ENCODE measurements around the gene CDKN3.

DNA sequence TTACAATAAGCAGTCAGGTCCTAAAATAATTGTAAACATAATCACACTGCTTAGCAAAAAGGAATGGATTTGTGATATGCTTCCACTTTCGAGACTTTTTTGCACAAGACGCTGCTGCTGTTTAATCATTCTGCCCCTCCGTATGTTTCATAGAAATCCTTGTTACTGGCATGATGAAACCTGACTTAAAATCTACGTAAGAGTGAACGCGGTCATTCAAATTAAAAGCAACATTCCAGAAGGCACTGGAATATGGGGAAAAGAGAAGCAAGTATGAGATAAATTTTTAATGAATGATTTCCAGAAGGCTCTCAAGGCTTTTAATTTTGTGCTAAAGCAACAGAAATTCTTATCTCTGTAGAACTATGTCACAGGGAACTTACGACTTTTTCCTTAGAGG lies 43.2 kb downstream of the CDKN3 start:
- no peak for TF ChIP-seq TCF7L2 (IDR thresholded peaks at IDR 0.05; ENCODE audit: borderline replicate concordance, extremely low read depth, insufficient read depth, insufficient read length)
- TF ChIP-seq, protein P1, sequence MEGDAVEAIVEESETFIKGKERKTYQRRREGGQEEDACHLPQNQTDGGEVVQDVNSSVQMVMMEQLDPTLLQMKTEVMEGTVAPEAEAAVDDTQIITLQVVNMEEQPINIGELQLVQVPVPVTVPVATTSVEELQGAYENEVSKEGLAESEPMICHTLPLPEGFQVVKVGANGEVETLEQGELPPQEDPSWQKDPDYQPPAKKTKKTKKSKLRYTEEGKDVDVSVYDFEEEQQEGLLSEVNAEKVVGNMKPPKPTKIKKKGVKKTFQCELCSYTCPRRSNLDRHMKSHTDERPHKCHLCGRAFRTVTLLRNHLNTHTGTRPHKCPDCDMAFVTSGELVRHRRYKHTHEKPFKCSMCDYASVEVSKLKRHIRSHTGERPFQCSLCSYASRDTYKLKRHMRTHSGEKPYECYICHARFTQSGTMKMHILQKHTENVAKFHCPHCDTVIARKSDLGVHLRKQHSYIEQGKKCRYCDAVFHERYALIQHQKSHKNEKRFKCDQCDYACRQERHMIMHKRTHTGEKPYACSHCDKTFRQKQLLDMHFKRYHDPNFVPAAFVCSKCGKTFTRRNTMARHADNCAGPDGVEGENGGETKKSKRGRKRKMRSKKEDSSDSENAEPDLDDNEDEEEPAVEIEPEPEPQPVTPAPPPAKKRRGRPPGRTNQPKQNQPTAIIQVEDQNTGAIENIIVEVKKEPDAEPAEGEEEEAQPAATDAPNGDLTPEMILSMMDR (IDR thresholded peaks at IDR 0.05 in 2 of 3, conservative IDR thresholded peaks at IDR 0.05 in 1 of 3; ENCODE audit: borderline replicate concordance in 1 of 3, insufficient read depth in 1 of 3, low read depth in 2 of 3, low read length in 2 of 3): no peak
- no peak for TF ChIP-seq POLR2A (IDR thresholded peaks at IDR 0.05; ENCODE audit: borderline replicate concordance, extremely low read depth, insufficient read depth, insufficient read length)
- TF ChIP-seq CEBPB (IDR thresholded peaks at IDR 0.05; ENCODE audit: low read depth): no peak
- TF ChIP-seq POLR2AphosphoS5 (IDR thresholded peaks at IDR 0.05; ENCODE audit: low read depth, low read length): no peak
- no peak for TF ChIP-seq SP1 (IDR thresholded peaks at IDR 0.05; ENCODE audit: low read depth)
- no peak for TF ChIP-seq YY1 (IDR thresholded peaks at IDR 0.05; ENCODE audit: extremely low read depth, insufficient replicate concordance, low read depth, low read length)
- TF ChIP-seq EZH2 (IDR thresholded peaks at IDR 0.05): no peak
- no peak for TF ChIP-seq ZNF274 (IDR thresholded peaks at IDR 0.05; ENCODE audit: low read depth, low read length)
- TF ChIP-seq, protein P2, sequence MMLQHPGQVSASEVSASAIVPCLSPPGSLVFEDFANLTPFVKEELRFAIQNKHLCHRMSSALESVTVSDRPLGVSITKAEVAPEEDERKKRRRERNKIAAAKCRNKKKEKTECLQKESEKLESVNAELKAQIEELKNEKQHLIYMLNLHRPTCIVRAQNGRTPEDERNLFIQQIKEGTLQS (IDR thresholded peaks at IDR 0.05): no peak
- no peak for TF ChIP-seq ZFX (IDR thresholded peaks at IDR 0.05)
